ENCODE results near the gene HSPA12B. TPM values are rescaled to one million over a fixed set of nuclear protein-coding genes. Genes with fewer than 3 reads are reported as not detected.

The HSPA12B gene
- total and polyA plus RNA-seq, 2 of the 4 experiments (the other 2 are of a cell fraction): not detected

- no peak overlapping the region for H3K56ac ChIP-seq (ENCODE audit: extremely low read depth, insufficient read depth, low read length)
- H3K4me1 ChIP-seq (ENCODE audit: control insufficient read depth, insufficient read depth, low read length): no peaks in the 10 kb centered on the region
- H4K91ac ChIP-seq (ENCODE audit: insufficient read depth, low read depth, low read length): no peak overlapping the region
- no peak overlapping the region for H3K4me3 ChIP-seq (ENCODE audit: insufficient read depth, low read depth, low read length)
- no peak overlapping the region for H3K23ac ChIP-seq (ENCODE audit: low read depth, low read length)
- no peak overlapping the region for H3K9ac ChIP-seq (ENCODE audit: low read depth, low read length)
- no peak overlapping the region for H4K8ac ChIP-seq (ENCODE audit: low read depth in 2 of 2, low read length in 2 of 2)
- intact Hi-C loops (cut with micrococcal nuclease) (no loop called here), in situ Hi-C loops (cut with MboI; ENCODE audit: low sequenced_read_pairs) (no loop called here), dilution Hi-C loops (cut with HindIII; ENCODE audit: low sequenced_read_pairs, unreplicated experiment) (no loop called here)
- H2AFZ ChIP-seq (replicated peaks; ENCODE audit: low read length, poor library complexity): no peak overlapping the region
- no peaks in the 10 kb centered on the region for H3K79me1 ChIP-seq (ENCODE audit: low read depth in 1 of 2, low read length in 2 of 2)
- no peaks in the 10 kb centered on the region for H3K36me3 ChIP-seq (ENCODE audit: control insufficient read depth, insufficient read depth, low read length)
- peaks cover 15% of the 10 kb centered on the region for H3K27me3 ChIP-seq (ENCODE audit: control insufficient read depth, insufficient read depth, low read length)
- no peak overlapping the region for H2BK20ac ChIP-seq (ENCODE audit: low read depth, low read length)
- H3K9me1 ChIP-seq (ENCODE audit: insufficient read depth, low read length): no peaks in the 10 kb centered on the region
- no peaks in the 10 kb centered on the region for H4K20me1 ChIP-seq (ENCODE audit: insufficient read depth, low read length)
- no peak overlapping the region for H3K4me2 ChIP-seq (ENCODE audit: low read depth, low read length)
- H3K4ac ChIP-seq (ENCODE audit: low read depth, low read length): no peak overlapping the region
- no CpG with 5 or more reads among the region's 2 CpGs for WGBS, 2 experiments (ENCODE audit: extremely low coverage in 2 of 2, insufficient read length in 1 of 2)
- no peak overlapping the region for H2BK120ac ChIP-seq (ENCODE audit: low read depth, low read length)
- ChIA-PET CTCF (no interaction called here), POLR2A (ENCODE audit: unreplicated experiment) (no interaction called here)
- DNase-seq (no peak), ATAC-seq (ENCODE audit: low read depth) (no peak)
- H3K18ac ChIP-seq (ENCODE audit: low read depth, low read length): no peak overlapping the region
- no peak overlapping the region for H3K27ac ChIP-seq (ENCODE audit: insufficient read depth, low read length)
- H4K5ac ChIP-seq (ENCODE audit: low read depth, low read length): no peak overlapping the region
- H2AK9ac ChIP-seq (replicated peaks; ENCODE audit: low read depth, low read length, poor library complexity): no peak overlapping the region
- no peak overlapping the region for H2AK5ac ChIP-seq (ENCODE audit: low read depth, low read length)
- no peak overlapping the region for H2BK5ac ChIP-seq (ENCODE audit: low read depth, low read length, poor library complexity, severe bottlenecking)
- H3K14ac ChIP-seq (replicated peaks; ENCODE audit: low read depth, low read length): no peak overlapping the region
- TF ChIP-seq FOS (IDR thresholded peaks at IDR 0.05; ENCODE audit: low read depth, low read length) (no peak), USF2 (IDR thresholded peaks at IDR 0.05; ENCODE audit: low read depth, low read length) (no peak), MAFK (IDR thresholded peaks at IDR 0.05; ENCODE audit: low read depth, low read length) (no peak), POLR2A (IDR thresholded peaks at IDR 0.05; ENCODE audit: low read depth, low read length) (no peak), NFE2L2 (IDR thresholded peaks at IDR 0.05; ENCODE audit: low read depth, low read length) (no peak), MAZ (IDR thresholded peaks at IDR 0.05; ENCODE audit: borderline replicate concordance, low read depth, low read length) (no peak), CHD1 (IDR thresholded peaks at IDR 0.05; ENCODE audit: low read depth, low read length) (no peak), SMC3 (IDR thresholded peaks at IDR 0.05; ENCODE audit: low read depth, low read length) (no peak), RFX5 (IDR thresholded peaks at IDR 0.05; ENCODE audit: low read depth, low read length) (no peak), MXI1 (IDR thresholded peaks at IDR 0.05; ENCODE audit: borderline replicate concordance, low read depth, low read length) (no peak), RAD21 (IDR thresholded peaks at IDR 0.05; ENCODE audit: low read length) (no peak)
- no peaks in the 10 kb centered on the region for H3K9me3 ChIP-seq (ENCODE audit: control insufficient read depth, insufficient read depth, low read length)
- BruUV-seq (replicated peaks): no TSS peak
- H2BK15ac ChIP-seq (ENCODE audit: low read depth, low read length): no peak overlapping the region
Measured at GRCh38 chr20:3743251-3743650, 10.8 kb downstream of the HSPA12B start.

Data from IMR-90 (cell line).